HG03196 (cell line): ENCODE data around the gene ARL6IP1.

Experiments used
- ATAC-seq: cut with Tn5 transposase; IDR thresholded peaks from one replicate; pipeline ENCODE4 v1.9.1; 2021; ENCODE audit not compliant: unreplicated experiment

Gene ARL6IP1

GRCh38 chr16:18801145-18801972 is at the start of gene ARL6IP1:
Gene ARL6IP1 (minus strand): TSS chr16:18801549. CDS start chr16:18801466, 83 bp downstream.
- peak; percentile 93 for ATAC-seq

GRCh38 chr16:18846416-18846815 is 45.1 kb upstream of the ARL6IP1 start:
- no peak for ATAC-seq

GRCh38 chr16:18842565-18842964 is 41.2 kb upstream of the ARL6IP1 start:
- no peak for ATAC-seq

GRCh38 chr16:18841833-18842525 is 40.6 kb upstream of the ARL6IP1 start:
- ATAC-seq: no peak

- no peak for ATAC-seq
Observed at GRCh38 chr16:18839555-18839954, 38.2 kb upstream of the ARL6IP1 start.

GRCh38 chr16:18836702-18837101 is 35.4 kb upstream of the ARL6IP1 start:
- ATAC-seq: no peak

- no peak for ATAC-seq
Observed at GRCh38 chr16:18834864-18835263, 33.5 kb upstream of the ARL6IP1 start.

- ATAC-seq: no peak
Observed at GRCh38 chr16:18833707-18834505, 32.6 kb upstream of the ARL6IP1 start.

GRCh38 chr16:18832613-18833012 is 31.3 kb upstream of the ARL6IP1 start:
- no peak for ATAC-seq

- ATAC-seq: no peak
Observed at GRCh38 chr16:18832006-18832405, 30.7 kb upstream of the ARL6IP1 start.

- no peak for ATAC-seq
Observed at GRCh38 chr16:18829251-18829650, 27.9 kb upstream of the ARL6IP1 start.

GRCh38 chr16:18827890-18828289 is 26.5 kb upstream of the ARL6IP1 start:
- ATAC-seq: no peak

- ATAC-seq: no peak
Observed at GRCh38 chr16:18816286-18816685, 14.9 kb upstream of the ARL6IP1 start.

- no peak for ATAC-seq
Observed at GRCh38 chr16:18811925-18812324, 10.6 kb upstream of the ARL6IP1 start.

- ATAC-seq: no peak
Observed at GRCh38 chr16:18809165-18809564, 7.8 kb upstream of the ARL6IP1 start.

GRCh38 chr16:18805257-18805773 is 4.0 kb upstream of the ARL6IP1 start:
- no peak for ATAC-seq

GRCh38 chr16:18804540-18804939 is 3.2 kb upstream of the ARL6IP1 start:
- no peak for ATAC-seq

GRCh38 chr16:18803569-18804462 is 2.5 kb upstream of the ARL6IP1 start:
- ATAC-seq: no peak

- no peak for ATAC-seq
Observed at GRCh38 chr16:18802767-18803343, 1.5 kb upstream of the ARL6IP1 start.

GRCh38 chr16:18800775-18801144 is 589 bp downstream of the ARL6IP1 start:
- no peak for ATAC-seq
